SU-DHL-6 (cell line): ENCODE measurements around the gene MNAT1.

ENCODE experiments used
- H2AFZ ChIP-seq: fragments of 200-600 bp; sonication (generic); 2 replicates; pipeline ENCODE4 v1.6.1; 2014; ENCODE audit warnings: low read depth, mild to moderate bottlenecking, moderate library complexity, mixed read lengths, antibody characterized with exemption, low read length; ENCODE audit not compliant: severe bottlenecking
- H3F3A ChIP-seq: fragments of 200-600 bp; shearing (Covaris generic); 2 replicates; pipeline ENCODE4 v1.6.0; 2016; ENCODE audit warnings: antibody characterized with exemption, mild to moderate bottlenecking; ENCODE audit not compliant: insufficient read depth
- H3K27ac ChIP-seq: fragments of 200-600 bp; sonication (generic); 2 replicates; pipeline ENCODE4 v1.5.1; 2016; ENCODE audit warnings: low read depth, mild to moderate bottlenecking, low read length, moderate library complexity, mixed read lengths
- H3K27me3 ChIP-seq: fragments of 200-600 bp; sonication (generic), shearing (Covaris generic); 2 replicates; pipeline ENCODE4 v1.6.0; 2014; ENCODE audit warnings: mild to moderate bottlenecking, low read length
- H3K36me3 ChIP-seq: fragments of 200-600 bp; sonication (generic); 2 replicates; pipeline ENCODE4 v1.6.1; 2014; ENCODE audit warnings: mild to moderate bottlenecking, low read length, mixed read lengths
- H3K4me2 ChIP-seq: fragments of 300-600, 200-600 bp; shearing (Covaris generic), sonication (generic); 2 replicates; pipeline ENCODE4 v1.6.0; 2014; ENCODE audit warnings: low read length, low read depth, mild to moderate bottlenecking; ENCODE audit not compliant: poor library complexity, severe bottlenecking
- H3K4me3 ChIP-seq: fragments of 200-600 bp; sonication (generic); 2 replicates; pipeline ENCODE4 v1.5.1; 2014; ENCODE audit warnings: antibody characterized with exemption, low read length, mild to moderate bottlenecking, mixed read lengths; ENCODE audit not compliant: insufficient read depth, poor library complexity, severe bottlenecking
- H3K79me2 ChIP-seq: fragments of 200-600 bp; sonication (generic); 2 replicates; pipeline ENCODE4 v1.6.1; 2014; ENCODE audit warnings: mild to moderate bottlenecking, low read length, moderate library complexity; ENCODE audit not compliant: insufficient read depth
- H3K9ac ChIP-seq: fragments of 200-600 bp; sonication (generic); 2 replicates; pipeline ENCODE4 v1.7.0; 2014; ENCODE audit warnings: mild to moderate bottlenecking, low read length
- H3K9me2 ChIP-seq: fragments of 200-600 bp; sonication (generic); replicated peaks from 2 replicates; pipeline ENCODE4 v1.6.1; 2014; ENCODE audit warnings: low read length; ENCODE audit not compliant: insufficient read depth
- H3K9me3 ChIP-seq: fragments of 200-600 bp; sonication (generic); 2 replicates; pipeline ENCODE4 v1.6.1; 2014; ENCODE audit warnings: low read length, mixed read lengths; ENCODE audit not compliant: insufficient read depth
- H4K20me1 ChIP-seq: fragments of 200-600 bp; sonication (generic); 2 replicates; pipeline ENCODE4 v1.6.1; 2014; ENCODE audit warnings: low read depth, mild to moderate bottlenecking, antibody characterized with exemption, low read length, moderate library complexity, mixed read lengths
- CTCF ChIP-seq: fragments of 200-600 bp; sonication (generic); IDR thresholded peaks from one replicate; pipeline ENCODE4 v1.5.1; 2017; ENCODE audit warnings: antibody characterized with exemption, mild to moderate bottlenecking, low read length, moderate library complexity; ENCODE audit not compliant: insufficient read depth, poor library complexity, severe bottlenecking
- EZH2phosphoT487 ChIP-seq: fragments of 200-600 bp; sonication (generic), shearing (Covaris generic); conservative IDR thresholded peaks from 2 replicates; pipeline ENCODE4 v1.6.1; 2018; ENCODE audit warnings: mild to moderate bottlenecking, antibody characterized with exemption, low read length, moderate library complexity, mixed read lengths

MNAT1 gene

GRCh38 chr14:60972295-60972694 is 237.7 kb downstream of the MNAT1 start:
- Histone ChIP-seq H3K4me2 (no peak overlapping the region), H2AFZ (no peak overlapping the region), H3K36me3 (peaks cover 8% of the 10 kb centered on the region; the same call in 1 of the 2 replicates), H3K9ac (no peak overlapping the region), H3K9me3 (no peaks in the 10 kb centered on the region), H3K9me2 (no peaks in the 10 kb centered on the region), H3K4me3 (no peak overlapping the region), H3K27ac (no peak overlapping the region), H4K20me1 (no peaks in the 10 kb centered on the region), H3K27me3 (no peaks in the 10 kb centered on the region), H3K79me2 (no peaks in the 10 kb centered on the region; the same call in 1 of the 2 replicates), H3F3A (no peaks in the 10 kb centered on the region; the same call in 1 of the 2 replicates)
- TF ChIP-seq CTCF (no peak), EZH2phosphoT487 (no peak)

GRCh38 chr14:60973070-60973469 is 238.5 kb downstream of the MNAT1 start:
- H3F3A ChIP-seq = no peaks in the 10 kb centered on the region; the same call in 1 of the 2 replicates
- no peaks in the 10 kb centered on the region; the same call in 1 of the 2 replicates for H3K79me2 ChIP-seq
- no peak for TF ChIP-seq CTCF
- no peak for TF ChIP-seq EZH2phosphoT487
- H3K27me3 ChIP-seq = no peaks in the 10 kb centered on the region
- no peak overlapping the region for H2AFZ ChIP-seq
- no peak overlapping the region for H3K4me2 ChIP-seq
- no peaks in the 10 kb centered on the region for H3K9me3 ChIP-seq
- H3K9me2 ChIP-seq = no peaks in the 10 kb centered on the region
- no peaks in the 10 kb centered on the region for H4K20me1 ChIP-seq
- H3K9ac ChIP-seq = no peak overlapping the region
- peaks cover 13% of the 10 kb centered on the region; the same call in 1 of the 2 replicates for H3K36me3 ChIP-seq
- no peak overlapping the region for H3K4me3 ChIP-seq
- H3K27ac ChIP-seq = no peak overlapping the region

GRCh38 chr14:60974090-60974651 is 239.6 kb downstream of the MNAT1 start:
- TF ChIP-seq EZH2phosphoT487 (no peak), CTCF (no peak)
- H4K20me1 ChIP-seq = no peaks in the 10 kb centered on the region
- H3K9me2 ChIP-seq = no peaks in the 10 kb centered on the region
- no peak overlapping the region for H3K4me3 ChIP-seq
- H3K9ac ChIP-seq = no peak overlapping the region
- H2AFZ ChIP-seq = no peak overlapping the region
- no peak overlapping the region for H3K4me2 ChIP-seq
- no peaks in the 10 kb centered on the region for H3K9me3 ChIP-seq
- H3K79me2 ChIP-seq = peaks cover 5% of the 10 kb centered on the region; the same call in 1 of the 2 replicates
- H3K27me3 ChIP-seq = no peaks in the 10 kb centered on the region
- no peak overlapping the region for H3K27ac ChIP-seq
- peaks cover 13% of the 10 kb centered on the region; the same call in 1 of the 2 replicates for H3K36me3 ChIP-seq
- peaks cover 4% of the 10 kb centered on the region; the same call in 1 of the 2 replicates for H3F3A ChIP-seq
